ENCODE measurements around the gene EIF4B.

The EIF4B gene

DNA sequence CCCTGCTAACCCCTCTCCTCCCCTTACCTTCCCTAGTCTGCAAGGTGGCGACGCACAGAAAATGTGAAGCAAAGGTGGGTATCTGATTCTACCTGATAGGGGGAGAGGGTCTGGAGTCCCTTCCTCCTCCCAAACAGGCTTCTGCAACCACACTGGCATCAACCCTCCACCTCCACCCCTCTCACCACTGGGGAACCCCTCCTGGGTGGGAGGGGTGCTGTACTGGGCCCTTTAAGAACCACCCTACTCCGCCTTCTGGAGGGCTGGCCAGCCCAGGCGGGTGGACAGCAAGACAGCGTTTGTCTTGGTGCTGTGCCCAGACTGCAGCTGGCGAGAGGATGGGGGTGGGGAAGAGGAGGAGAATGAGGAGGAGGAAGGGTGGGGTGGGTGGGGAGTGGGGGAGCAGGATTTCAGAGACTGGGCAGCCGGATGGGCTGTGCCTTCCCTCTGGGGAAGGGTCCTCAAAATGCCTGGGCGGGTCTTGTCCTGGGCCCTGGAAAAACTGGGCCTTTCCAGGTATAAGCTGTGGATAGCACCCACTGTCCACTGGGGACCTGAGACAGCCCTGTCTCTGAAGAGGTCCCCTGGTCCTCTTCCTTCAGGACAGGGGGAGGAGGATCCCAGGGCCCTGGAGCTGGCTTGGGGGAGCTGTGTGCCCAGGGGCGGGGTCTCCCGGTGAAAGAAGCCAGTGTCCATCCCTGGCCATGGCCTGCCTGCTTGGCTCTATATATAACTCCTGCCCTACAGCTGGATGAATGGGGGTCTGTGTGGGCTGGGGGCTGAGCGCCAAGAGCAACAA lies 46.4 kb downstream of the EIF4B start:
- H3K9me3 ChIP-seq (ENCODE audit: severe bottlenecking): no peaks in the 10 kb centered on the region
- peak overlapping the region; percentile 95 for H3K27ac ChIP-seq (ENCODE audit: poor library complexity, severe bottlenecking)
- peak; percentile 76 for DNase-seq (ENCODE audit: low spot score)
- peaks cover 49% of the 10 kb centered on the region for H3K4me1 ChIP-seq (ENCODE audit: insufficient read depth, poor library complexity, severe bottlenecking)
- H3K27me3 ChIP-seq (ENCODE audit: insufficient read depth, poor library complexity, severe bottlenecking): no peaks in the 10 kb centered on the region
- ATAC-seq (ENCODE audit: low read depth): peak; percentile 6; the same call in 1 of the 3 replicates
- TF ChIP-seq, protein P1, sequence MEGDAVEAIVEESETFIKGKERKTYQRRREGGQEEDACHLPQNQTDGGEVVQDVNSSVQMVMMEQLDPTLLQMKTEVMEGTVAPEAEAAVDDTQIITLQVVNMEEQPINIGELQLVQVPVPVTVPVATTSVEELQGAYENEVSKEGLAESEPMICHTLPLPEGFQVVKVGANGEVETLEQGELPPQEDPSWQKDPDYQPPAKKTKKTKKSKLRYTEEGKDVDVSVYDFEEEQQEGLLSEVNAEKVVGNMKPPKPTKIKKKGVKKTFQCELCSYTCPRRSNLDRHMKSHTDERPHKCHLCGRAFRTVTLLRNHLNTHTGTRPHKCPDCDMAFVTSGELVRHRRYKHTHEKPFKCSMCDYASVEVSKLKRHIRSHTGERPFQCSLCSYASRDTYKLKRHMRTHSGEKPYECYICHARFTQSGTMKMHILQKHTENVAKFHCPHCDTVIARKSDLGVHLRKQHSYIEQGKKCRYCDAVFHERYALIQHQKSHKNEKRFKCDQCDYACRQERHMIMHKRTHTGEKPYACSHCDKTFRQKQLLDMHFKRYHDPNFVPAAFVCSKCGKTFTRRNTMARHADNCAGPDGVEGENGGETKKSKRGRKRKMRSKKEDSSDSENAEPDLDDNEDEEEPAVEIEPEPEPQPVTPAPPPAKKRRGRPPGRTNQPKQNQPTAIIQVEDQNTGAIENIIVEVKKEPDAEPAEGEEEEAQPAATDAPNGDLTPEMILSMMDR (IDR thresholded peaks at IDR 0.05; ENCODE audit: poor library complexity, severe bottlenecking): no peak
- peaks cover 20% of the 10 kb centered on the region for H3K36me3 ChIP-seq (ENCODE audit: low read depth)
- no peak overlapping the region for H3K4me3 ChIP-seq (ENCODE audit: severe bottlenecking)

DNA sequence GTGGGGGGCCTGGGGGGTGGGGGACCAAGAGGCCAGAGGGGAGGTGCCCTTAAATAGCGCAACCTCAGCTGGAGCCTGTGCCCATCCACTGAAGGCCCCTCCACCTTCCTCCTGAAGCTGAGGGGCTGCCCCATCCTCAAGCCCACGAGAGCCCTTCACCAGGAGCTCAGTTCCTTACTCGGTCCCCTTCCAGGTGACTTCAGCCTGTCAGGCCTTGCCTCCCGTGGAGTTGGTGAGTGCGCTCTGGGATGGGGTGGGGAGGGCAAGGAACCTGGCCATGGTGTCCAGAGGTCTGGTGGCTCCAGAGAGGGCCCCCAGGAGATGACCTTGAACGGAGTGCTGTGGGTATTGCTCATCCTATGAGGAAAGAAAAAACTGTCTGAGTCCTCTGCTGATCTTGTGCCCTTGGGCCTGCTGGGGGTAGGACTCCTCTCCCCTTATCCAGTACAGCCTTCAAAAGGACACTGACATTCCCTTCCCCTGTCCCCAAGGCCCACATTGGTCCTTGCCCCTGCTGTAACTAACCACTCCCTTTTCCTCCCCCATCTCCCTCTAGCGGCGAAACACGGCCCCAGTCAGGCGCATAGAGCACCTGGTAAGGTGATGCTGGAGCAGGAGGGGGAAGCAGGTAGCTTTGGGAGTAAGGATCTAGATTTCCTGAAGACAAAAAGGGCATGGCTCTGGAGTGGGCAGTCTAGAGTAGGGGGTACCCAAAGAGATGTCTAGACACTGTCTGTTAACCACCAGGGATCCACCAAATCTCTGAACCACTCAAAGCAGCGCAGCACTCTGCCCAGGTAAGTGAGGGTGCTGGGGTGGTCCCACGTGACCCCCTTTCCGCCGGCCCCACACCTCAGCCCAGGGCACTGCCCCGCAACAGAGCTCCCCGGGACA lies 47.2 kb downstream of the EIF4B start:
- DNase-seq (ENCODE audit: low spot score) (no peak), ATAC-seq (ENCODE audit: low read depth) (peak; percentile 45)
- peak overlapping the region; percentile 95 for H3K27ac ChIP-seq (ENCODE audit: poor library complexity, severe bottlenecking)
- peaks cover 20% of the 10 kb centered on the region for H3K36me3 ChIP-seq (ENCODE audit: low read depth)
- peak overlapping the region; percentile 41 for H3K4me3 ChIP-seq (ENCODE audit: severe bottlenecking)
- no peaks in the 10 kb centered on the region for H3K27me3 ChIP-seq (ENCODE audit: insufficient read depth, poor library complexity, severe bottlenecking)
- peaks cover 41% of the 10 kb centered on the region for H3K4me1 ChIP-seq (ENCODE audit: insufficient read depth, poor library complexity, severe bottlenecking)
- no peaks in the 10 kb centered on the region for H3K9me3 ChIP-seq (ENCODE audit: severe bottlenecking)
- TF ChIP-seq, protein P1 (IDR thresholded peaks at IDR 0.05; ENCODE audit: poor library complexity, severe bottlenecking): peak; percentile 85

DNA sequence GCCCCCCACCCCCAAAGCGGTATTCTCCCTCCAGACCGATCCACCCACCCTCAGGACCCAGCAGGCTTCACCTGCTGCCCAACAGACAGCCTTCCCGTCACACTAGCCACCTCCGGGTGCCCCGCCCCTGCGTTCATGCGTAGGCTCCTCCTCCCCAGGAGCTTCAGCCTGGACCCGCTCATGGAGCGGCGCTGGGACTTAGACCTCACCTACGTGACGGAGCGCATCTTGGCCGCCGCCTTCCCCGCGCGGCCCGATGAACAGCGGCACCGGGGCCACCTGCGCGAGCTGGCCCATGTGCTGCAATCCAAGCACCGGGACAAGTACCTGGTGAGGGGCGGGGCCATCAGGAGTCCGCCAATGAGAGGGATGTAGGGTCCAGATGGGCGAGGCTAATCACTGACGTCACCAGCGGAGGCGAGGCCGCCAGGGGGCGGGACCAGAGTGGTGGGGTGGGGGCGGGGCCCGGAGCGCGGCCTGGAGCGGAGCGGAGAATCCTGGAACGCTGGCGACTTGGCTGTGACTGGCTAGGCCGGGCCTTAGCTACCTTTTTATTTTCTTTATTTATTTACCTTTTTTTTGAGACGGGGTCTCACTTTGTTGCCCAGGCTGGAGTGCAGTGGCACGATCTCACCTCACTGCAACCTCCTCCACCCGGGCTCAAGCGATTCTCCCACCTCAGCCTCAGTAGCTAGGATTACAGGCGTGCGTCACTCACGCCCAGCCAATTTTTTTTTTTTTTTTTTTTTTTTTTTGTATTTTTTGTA lies 48.0 kb downstream of the EIF4B start:
- Histone ChIP-seq H3K4me1 (ENCODE audit: insufficient read depth, poor library complexity, severe bottlenecking) (peaks cover 32% of the 10 kb centered on the region), H3K27me3 (ENCODE audit: insufficient read depth, poor library complexity, severe bottlenecking) (no peaks in the 10 kb centered on the region), H3K9me3 (ENCODE audit: severe bottlenecking) (no peaks in the 10 kb centered on the region), H3K36me3 (ENCODE audit: low read depth) (peaks cover 20% of the 10 kb centered on the region), H3K4me3 (ENCODE audit: severe bottlenecking) (peak overlapping the region; percentile 41), H3K27ac (ENCODE audit: poor library complexity, severe bottlenecking) (peak overlapping the region; percentile 95)
- DNase-seq (ENCODE audit: low spot score): peak; percentile 97
- peak; percentile 68 for ATAC-seq (ENCODE audit: low read depth)
- TF ChIP-seq, protein P1 (IDR thresholded peaks at IDR 0.05; ENCODE audit: poor library complexity, severe bottlenecking): no peak

DNA sequence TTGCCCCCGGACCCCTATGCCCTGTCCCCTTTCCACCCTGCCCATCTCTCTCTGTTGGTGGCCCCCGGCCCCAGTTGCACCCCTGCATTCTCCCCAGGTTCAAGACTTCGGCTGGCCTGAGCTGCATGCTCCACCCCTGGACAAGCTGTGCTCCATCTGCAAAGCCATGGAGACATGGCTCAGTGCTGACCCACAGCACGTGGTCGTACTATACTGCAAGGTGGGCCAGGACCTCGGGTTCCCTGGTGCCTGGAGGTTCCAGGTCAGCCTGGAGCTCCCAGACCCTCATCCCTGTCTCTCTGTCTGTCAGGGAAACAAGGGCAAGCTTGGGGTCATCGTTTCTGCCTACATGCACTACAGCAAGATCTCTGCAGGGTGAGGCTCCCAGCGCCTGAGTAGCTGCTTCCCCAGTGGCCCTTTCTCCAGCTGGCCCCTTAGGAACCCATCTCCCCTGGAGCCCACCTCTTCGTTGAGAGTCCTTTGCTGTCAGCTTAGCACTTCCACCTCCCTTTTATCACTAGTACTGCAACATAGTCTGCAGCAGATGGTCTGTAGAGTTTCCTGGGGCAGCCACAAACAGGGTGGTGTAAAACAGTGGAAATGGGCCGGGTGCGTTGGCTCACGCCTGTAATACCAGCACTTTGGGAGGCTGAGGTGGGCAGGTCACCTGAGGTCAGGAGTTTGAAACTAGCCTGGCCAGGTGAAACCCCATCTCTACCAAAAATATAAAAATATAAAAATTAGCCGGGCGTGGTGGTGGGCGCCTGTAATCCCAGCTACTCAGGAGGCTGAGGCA lies 49.4 kb downstream of the EIF4B start:
- peaks cover 24% of the 10 kb centered on the region for H3K36me3 ChIP-seq (ENCODE audit: low read depth)
- DNase-seq (ENCODE audit: low spot score) (no peak), ATAC-seq (ENCODE audit: low read depth) (no peak)
- no peaks in the 10 kb centered on the region for H3K9me3 ChIP-seq (ENCODE audit: severe bottlenecking)
- H3K27ac ChIP-seq (ENCODE audit: poor library complexity, severe bottlenecking): no peak overlapping the region
- no peaks in the 10 kb centered on the region for H3K27me3 ChIP-seq (ENCODE audit: insufficient read depth, poor library complexity, severe bottlenecking)
- TF ChIP-seq, protein P1 (IDR thresholded peaks at IDR 0.05; ENCODE audit: poor library complexity, severe bottlenecking): no peak
- no peak overlapping the region for H3K4me3 ChIP-seq (ENCODE audit: severe bottlenecking)
- H3K4me1 ChIP-seq (ENCODE audit: insufficient read depth, poor library complexity, severe bottlenecking): peaks cover 27% of the 10 kb centered on the region

Data from RWPE2 (cell line).